Stimulated activated CD8-positive, alpha-beta memory T cell treated with anti-CD3 and anti-CD28 coated beads, Interleukin-4, amount 100 ng/mL, for 4 hours (primary cell): ENCODE measurements around the gene SLC10A7.
"Not testable (repeated sequence)": the region's sequence is repeated elsewhere in the genome, so short reads cannot be mapped to it uniquely, and the experiment has no call there.

ENCODE experiments used
- DNase-seq, 2 donors: peaks; one replicate each; pipeline ENCODE4 v3.0.0-alpha.2; 2020; ENCODE audit warnings: low read depth in 2 of 2, low spot score in 1 of 2

SLC10A7 gene

GRCh38 chr4:146367347-146367746 is 154.4 kb downstream of the SLC10A7 start:
- no peak for DNase-seq

GRCh38 chr4:146359771-146360170 is 162.0 kb downstream of the SLC10A7 start:
- DNase-seq = no peak

- not testable (repeated sequence) for DNase-seq
Measured at GRCh38 chr4:146350114-146350513, 171.6 kb downstream of the SLC10A7 start.

- DNase-seq = no peak
Measured at GRCh38 chr4:146349306-146349705, 172.4 kb downstream of the SLC10A7 start.

- DNase-seq = no peak
Measured at GRCh38 chr4:146347822-146348221, 173.9 kb downstream of the SLC10A7 start.

- DNase-seq = no peak
Measured at GRCh38 chr4:146346276-146346675, 175.5 kb downstream of the SLC10A7 start.

GRCh38 chr4:146343776-146344175 is 178.0 kb downstream of the SLC10A7 start:
- no peak for DNase-seq

- no peak for DNase-seq
Measured at GRCh38 chr4:146343199-146343598, 178.5 kb downstream of the SLC10A7 start.

GRCh38 chr4:146342600-146343192 is 179.0 kb downstream of the SLC10A7 start:
- no peak for DNase-seq

- no peak for DNase-seq
Measured at GRCh38 chr4:146340798-146341197, 180.9 kb downstream of the SLC10A7 start.

GRCh38 chr4:146338512-146338911 is 183.2 kb downstream of the SLC10A7 start:
- DNase-seq = no peak

- DNase-seq = no peak
Measured at GRCh38 chr4:146336410-146336807, 185.3 kb downstream of the SLC10A7 start.

GRCh38 chr4:146335763-146336409 is 185.9 kb downstream of the SLC10A7 start:
- no peak for DNase-seq

- DNase-seq = no peak
Measured at GRCh38 chr4:146334862-146335449, 186.8 kb downstream of the SLC10A7 start.

- no peak for DNase-seq
Measured at GRCh38 chr4:146333895-146334262, 187.9 kb downstream of the SLC10A7 start.

- DNase-seq = no peak
Measured at GRCh38 chr4:146333187-146333894, 188.4 kb downstream of the SLC10A7 start.

- no peak for DNase-seq
Measured at GRCh38 chr4:146330392-146330791, 191.3 kb downstream of the SLC10A7 start.

GRCh38 chr4:146329050-146329716 is 192.6 kb downstream of the SLC10A7 start:
- no peak for DNase-seq

- DNase-seq = no peak
Measured at GRCh38 chr4:146327859-146328650, 193.7 kb downstream of the SLC10A7 start.

GRCh38 chr4:146318894-146319293 is 202.8 kb downstream of the SLC10A7 start:
- DNase-seq = no peak

- no peak for DNase-seq
Measured at GRCh38 chr4:146317783-146318182, 204.0 kb downstream of the SLC10A7 start.
